NCI-H1092 treated with DMSO at 0.1 percent for 48 hours (cell line): ENCODE results near the gene MAPRE3.

Source experiments
- DNase-seq: peaks from one replicate; lab custom pipeline; 2025; lab: John Stamatoyannopoulos, UW

The MAPRE3 gene

GRCh38 chr2:27014771-27015433 lies 44.5 kb downstream of the MAPRE3 start:
- no peak for DNase-seq

- peak; percentile 37 for DNase-seq
Observed at GRCh38 chr2:27016801-27017325, 46.4 kb downstream of the MAPRE3 start.

GRCh38 chr2:27018142-27018541 lies 47.7 kb downstream of the MAPRE3 start:
- no peak for DNase-seq

- no peak for DNase-seq
Observed at GRCh38 chr2:27019459-27019858, 49.0 kb downstream of the MAPRE3 start.

GRCh38 chr2:27019931-27020855 lies 49.8 kb downstream of the MAPRE3 start:
- no peak for DNase-seq

GRCh38 chr2:27021253-27022049 lies 51.0 kb downstream of the MAPRE3 start:
- no peak for DNase-seq

- DNase-seq = no peak
Observed at GRCh38 chr2:27023740-27024139, 53.3 kb downstream of the MAPRE3 start.

- DNase-seq = no peak
Observed at GRCh38 chr2:27024188-27024587, 53.8 kb downstream of the MAPRE3 start.

- no peak for DNase-seq
Observed at GRCh38 chr2:27024812-27025211, 54.4 kb downstream of the MAPRE3 start.

GRCh38 chr2:27025281-27025800 lies 54.9 kb downstream of the MAPRE3 start:
- no peak for DNase-seq

GRCh38 chr2:27025861-27026851 lies 55.7 kb downstream of the MAPRE3 start:
- DNase-seq = no peak

- no peak for DNase-seq
Observed at GRCh38 chr2:27027211-27027651, 56.8 kb downstream of the MAPRE3 start.

GRCh38 chr2:27029051-27029450 lies 58.6 kb downstream of the MAPRE3 start:
- DNase-seq = no peak

GRCh38 chr2:27032495-27033252 lies 62.2 kb downstream of the MAPRE3 start, which contains the start of gene TMEM214:
Gene TMEM214, plus strand, starts transcription at chr2:27032965. Its CDS starts 51 bp downstream, at chr2:27033016.
- DNase-seq = peak; percentile 55

GRCh38 chr2:27033253-27033852 lies 62.9 kb downstream of the MAPRE3 start:
- DNase-seq = no peak

GRCh38 chr2:27038012-27038411 lies 67.6 kb downstream of the MAPRE3 start:
- no peak for DNase-seq

- no peak for DNase-seq
Observed at GRCh38 chr2:27038631-27039339, 68.3 kb downstream of the MAPRE3 start.

GRCh38 chr2:27039426-27039825 lies 69.0 kb downstream of the MAPRE3 start:
- DNase-seq = no peak

- no peak for DNase-seq
Observed at GRCh38 chr2:27039871-27040270, 69.4 kb downstream of the MAPRE3 start.
